ENCODE measurements around the gene NTNG2. TPM values are rescaled to one million over a fixed set of nuclear protein-coding genes. Genes with fewer than 3 reads are reported as not detected.
"Not testable (repeated sequence)": the region's sequence is repeated elsewhere in the genome, so short reads cannot be mapped to it uniquely, and the experiment has no call there.

Gene NTNG2
- total and polyA plus RNA-seq, 7 experiments from 2014 or later = 0.87 to 11.6 (median 3.7) TPM

DNA sequence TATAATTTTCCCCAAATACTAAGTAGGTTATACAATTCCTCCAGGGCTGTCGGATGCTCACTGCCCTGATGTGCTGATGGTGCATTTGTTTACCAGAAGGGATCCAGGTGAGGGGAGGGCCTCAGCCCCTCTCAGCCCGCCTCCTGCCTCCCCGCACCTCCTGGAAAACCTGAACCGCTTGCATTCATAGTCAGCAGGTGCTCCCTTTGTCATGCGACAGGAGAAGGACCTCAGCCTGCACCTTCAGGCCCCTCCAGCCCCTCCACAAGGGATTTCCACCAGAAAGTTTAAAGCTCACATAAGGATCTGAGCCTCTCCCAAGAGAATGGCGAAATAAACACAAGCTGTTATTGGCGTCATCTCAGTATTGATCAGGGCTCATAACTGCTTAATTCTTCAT lies 36.5 kb upstream of the NTNG2 start:
- CTCF ChIA-PET = no interaction called here
- no peak overlapping the region for H3K4me3 Mint-ChIP-seq

DNA sequence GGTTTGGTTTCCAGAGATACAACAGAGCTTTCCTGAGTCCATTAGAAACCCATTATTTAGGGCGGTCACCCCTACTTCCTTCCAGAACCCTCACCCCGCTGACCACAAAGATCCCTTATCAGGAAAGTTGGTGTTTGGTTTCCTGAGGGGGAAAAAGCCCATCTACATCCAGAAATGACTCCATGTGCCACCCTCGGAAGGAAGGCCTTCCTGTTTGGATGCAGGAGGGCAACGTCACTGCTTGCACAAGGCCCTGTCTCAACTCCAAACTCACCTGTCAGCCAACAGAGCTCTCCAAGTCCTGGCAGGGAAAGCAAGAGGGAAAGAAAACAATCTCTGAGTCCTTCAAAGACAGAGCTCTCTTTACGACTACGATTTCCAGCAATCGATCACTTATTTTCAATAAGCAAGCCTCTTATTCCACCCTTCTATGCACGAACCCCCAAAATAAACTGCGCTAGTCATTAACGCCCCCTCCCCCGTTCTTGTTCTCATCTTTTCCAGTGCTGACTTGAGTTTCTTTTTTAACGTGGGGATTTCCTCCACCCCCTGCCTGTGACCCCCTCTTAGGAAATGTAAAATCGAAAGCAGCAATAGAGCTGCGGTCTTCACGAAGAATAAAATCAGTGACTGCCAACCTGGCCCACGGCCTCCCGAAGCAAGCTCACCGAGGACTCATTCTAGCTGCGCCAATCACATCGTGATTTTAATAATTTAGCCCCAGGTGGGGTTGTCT lies 35.7 kb upstream of the NTNG2 start:
- H3K4me3 Mint-ChIP-seq = peak overlapping the region in 3 of 10 donors; percentile 16 to 31 (median 19)
- POLR2A ChIA-PET = no interaction called here
- DNase-seq = no peak

More for the DNA sequence above, 36.5 kb upstream of the NTNG2 start:
- no peaks in the 10 kb centered on the region for H3K9me3 ChIP-seq (ENCODE audit: control insufficient read depth in 2 of 3, low read length in 3 of 3)
- Mint-ChIP-seq H3K9me3 (peaks cover 0 to 4% (median 0%) of the 10 kb centered on the region in 11 donors), H3K36me3 (no peaks in the 10 kb centered on the region), H3K4me1 (peaks cover 0 to 10% (median 4%) of the 10 kb centered on the region in 7 donors), H3K27ac (no peak overlapping the region), H3K27me3 (peaks cover 66 to 85% (median 82%) of the 10 kb centered on the region in 5 donors)
- no peaks in the 10 kb centered on the region for H3K36me3 ChIP-seq (ENCODE audit: control insufficient read depth in 2 of 3, insufficient read depth in 3 of 3, low read length in 3 of 3)
- peaks cover 0 to 8% of the 10 kb centered on the region in 2 donors for H3K4me1 ChIP-seq (ENCODE audit: control insufficient read depth in 2 of 2, insufficient read depth in 2 of 2, low read length in 2 of 2)
- DNase-seq = no peak
- ATAC-seq = no peak
- intact Hi-C loops (cut with micrococcal nuclease) = no loop called here
- no peak overlapping the region for H3K4me3 ChIP-seq (ENCODE audit: low read length)
- POLR2A ChIA-PET = no interaction called here
- peaks cover 0 to 8% of the 10 kb centered on the region in 2 donors for H3K27me3 ChIP-seq (ENCODE audit: control insufficient read depth in 2 of 2, insufficient read depth in 2 of 2, low read length in 2 of 2)
- no peak overlapping the region for H3K27ac ChIP-seq (ENCODE audit: low read depth, low read length)

GRCh38 chr9:132126680-132127236 lies 35.1 kb upstream of the NTNG2 start:
- ATAC-seq (no peak), DNase-seq (no peak)
- Mint-ChIP-seq H3K4me1 (peaks cover 0 to 10% (median 4%) of the 10 kb centered on the region in 7 donors), H3K27me3 (peaks cover 61 to 86% (median 84%) of the 10 kb centered on the region in 5 donors), H3K36me3 (no peaks in the 10 kb centered on the region), H3K4me3 (peak overlapping the region in 2 of 10 donors; percentile 16 to 19), H3K9me3 (peaks cover 0 to 5% (median 0%) of the 10 kb centered on the region in 11 donors), H3K27ac (peak overlapping the region in 1 of 9 donors; percentile 7)
- peaks cover 0 to 8% of the 10 kb centered on the region in 2 donors for H3K4me1 ChIP-seq (ENCODE audit: control insufficient read depth in 2 of 2, insufficient read depth in 2 of 2, low read length in 2 of 2)
- CTCF ChIA-PET = no interaction called here
- no peak overlapping the region for H3K4me3 ChIP-seq (ENCODE audit: low read length)
- H3K36me3 ChIP-seq (ENCODE audit: control insufficient read depth in 2 of 3, insufficient read depth in 3 of 3, low read length in 3 of 3) = no peaks in the 10 kb centered on the region
- no peaks in the 10 kb centered on the region for H3K9me3 ChIP-seq (ENCODE audit: control insufficient read depth in 2 of 3, low read length in 3 of 3)
- H3K27ac ChIP-seq (ENCODE audit: low read depth, low read length) = no peak overlapping the region
- POLR2A ChIA-PET = no interaction called here
- H3K27me3 ChIP-seq (ENCODE audit: control insufficient read depth in 2 of 2, insufficient read depth in 2 of 2, low read length in 2 of 2) = peaks cover 0 to 8% of the 10 kb centered on the region in 2 donors
- intact Hi-C loops (cut with micrococcal nuclease) = no loop called here

More for the DNA sequence above, 35.7 kb upstream of the NTNG2 start:
- Mint-ChIP-seq H3K36me3 (no peaks in the 10 kb centered on the region), H3K27me3 (peaks cover 63 to 85% (median 82%) of the 10 kb centered on the region in 5 donors), H3K4me1 (peaks cover 0 to 10% (median 4%) of the 10 kb centered on the region in 7 donors), H3K27ac (peak overlapping the region in 1 of 9 donors; percentile 7), H3K9me3 (peaks cover 0 to 5% (median 0%) of the 10 kb centered on the region in 11 donors)
- H3K4me1 ChIP-seq (ENCODE audit: control insufficient read depth in 2 of 2, insufficient read depth in 2 of 2, low read length in 2 of 2) = peaks cover 0 to 8% of the 10 kb centered on the region in 2 donors
- H3K27me3 ChIP-seq (ENCODE audit: control insufficient read depth in 2 of 2, insufficient read depth in 2 of 2, low read length in 2 of 2) = peaks cover 0 to 8% of the 10 kb centered on the region in 2 donors
- no peak overlapping the region for H3K4me3 ChIP-seq (ENCODE audit: low read length)
- H3K36me3 ChIP-seq (ENCODE audit: control insufficient read depth in 2 of 3, insufficient read depth in 3 of 3, low read length in 3 of 3) = no peaks in the 10 kb centered on the region
- CTCF ChIA-PET = no interaction called here
- no peaks in the 10 kb centered on the region for H3K9me3 ChIP-seq (ENCODE audit: control insufficient read depth in 2 of 3, low read length in 3 of 3)
- no peak overlapping the region for H3K27ac ChIP-seq (ENCODE audit: low read depth, low read length)
- no peak for ATAC-seq
- intact Hi-C loops (cut with micrococcal nuclease) = no loop called here

DNA sequence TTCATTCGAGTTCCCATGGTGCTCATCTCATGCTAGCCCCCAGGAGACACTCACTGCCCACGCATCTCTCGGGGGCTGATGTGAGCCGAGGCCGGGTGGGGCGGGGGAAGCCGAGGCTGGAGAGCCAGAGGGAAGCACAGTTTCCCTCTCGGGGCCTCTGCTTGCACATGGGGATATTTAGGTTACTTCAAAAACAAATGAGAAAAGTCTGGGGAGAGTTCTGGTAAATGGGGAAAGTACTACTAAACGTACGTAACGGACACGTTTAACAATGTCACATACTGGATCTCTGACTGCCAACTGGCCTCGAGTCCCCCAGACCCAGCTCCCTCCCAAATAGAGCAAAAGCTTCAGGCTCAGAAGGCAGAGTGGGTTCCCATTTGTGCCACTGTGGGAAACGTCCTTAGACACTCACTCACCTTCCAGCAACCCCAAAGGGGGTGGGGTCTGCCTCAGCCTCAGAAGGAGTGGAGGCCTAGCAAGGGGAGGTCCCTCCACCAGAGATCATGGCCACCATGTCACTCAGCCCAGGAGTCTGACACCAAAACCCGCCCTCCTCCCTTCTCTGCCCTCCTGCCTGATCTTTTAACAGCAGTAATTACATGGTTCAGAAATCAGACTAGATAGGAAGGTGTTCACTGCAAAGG lies 33.8 kb upstream of the NTNG2 start:
- H3K27me3 ChIP-seq (ENCODE audit: control insufficient read depth in 2 of 2, insufficient read depth in 2 of 2, low read length in 2 of 2) = peaks cover 0 to 8% of the 10 kb centered on the region in 2 donors
- POLR2A ChIA-PET = no interaction called here
- H3K27ac Mint-ChIP-seq = no peak overlapping the region

DNA sequence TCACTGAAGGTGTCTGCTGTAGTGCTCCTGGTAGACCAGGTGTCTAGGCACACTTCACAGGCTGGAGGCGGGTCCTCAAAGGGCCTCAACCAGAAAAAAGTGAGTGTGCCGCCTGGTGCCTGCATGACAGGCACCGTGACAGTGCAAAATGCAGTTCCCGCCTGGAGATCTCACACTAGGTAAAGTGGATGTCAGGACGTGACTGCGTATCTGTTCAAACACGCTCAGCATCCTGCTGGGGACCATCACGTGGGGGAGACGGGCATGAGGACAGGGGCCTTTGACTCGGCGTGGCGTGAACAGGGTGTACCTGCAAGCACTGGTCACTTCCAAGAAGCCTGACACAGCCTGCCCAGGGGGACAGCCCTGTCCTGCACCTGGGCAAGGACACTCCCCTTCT lies 32.3 kb upstream of the NTNG2 start:
- H3K36me3 Mint-ChIP-seq = no peaks in the 10 kb centered on the region
- CTCF ChIA-PET = no interaction called here
- Histone ChIP-seq H3K27me3 (ENCODE audit: control insufficient read depth in 2 of 2, insufficient read depth in 2 of 2, low read length in 2 of 2) (peaks cover 0 to 11% of the 10 kb centered on the region in 2 donors), H3K36me3 (ENCODE audit: control insufficient read depth in 2 of 3, insufficient read depth in 3 of 3, low read length in 3 of 3) (no peaks in the 10 kb centered on the region), H3K4me1 (ENCODE audit: control insufficient read depth in 2 of 2, insufficient read depth in 2 of 2, low read length in 2 of 2) (peaks cover 0 to 8% of the 10 kb centered on the region in 2 donors), H3K4me3 (ENCODE audit: low read length) (no peak overlapping the region), H3K9me3 (ENCODE audit: control insufficient read depth in 2 of 3, low read length in 3 of 3) (no peaks in the 10 kb centered on the region), H3K27ac (ENCODE audit: low read depth, low read length) (no peak overlapping the region)
- no peak overlapping the region for H3K4me3 Mint-ChIP-seq
- H3K9me3 Mint-ChIP-seq = peaks cover 0 to 2% (median 0%) of the 10 kb centered on the region in 11 donors
- ATAC-seq (no peak), DNase-seq (no peak)
- H3K4me1 Mint-ChIP-seq = peaks cover 0 to 10% (median 4%) of the 10 kb centered on the region in 7 donors
- POLR2A ChIA-PET = no interaction called here
- no peak overlapping the region for H3K27ac Mint-ChIP-seq
- peaks cover 53 to 74% (median 67%) of the 10 kb centered on the region in 5 donors for H3K27me3 Mint-ChIP-seq
- intact Hi-C loops (cut with micrococcal nuclease) = no loop called here

More for the DNA sequence above, 33.8 kb upstream of the NTNG2 start:
- H3K4me3 ChIP-seq (ENCODE audit: low read length) = no peak overlapping the region
- ATAC-seq (no peak), DNase-seq (no peak)
- no peak overlapping the region for H3K4me3 Mint-ChIP-seq
- peaks cover 0 to 8% of the 10 kb centered on the region in 2 donors for H3K4me1 ChIP-seq (ENCODE audit: control insufficient read depth in 2 of 2, insufficient read depth in 2 of 2, low read length in 2 of 2)
- no peak overlapping the region for H3K27ac ChIP-seq (ENCODE audit: low read depth, low read length)
- no peaks in the 10 kb centered on the region for H3K36me3 Mint-ChIP-seq
- H3K4me1 Mint-ChIP-seq = peaks cover 0 to 10% (median 4%) of the 10 kb centered on the region in 7 donors
- no peaks in the 10 kb centered on the region for H3K36me3 ChIP-seq (ENCODE audit: control insufficient read depth in 2 of 3, insufficient read depth in 3 of 3, low read length in 3 of 3)
- peaks cover 0 to 5% (median 0%) of the 10 kb centered on the region in 11 donors for H3K9me3 Mint-ChIP-seq
- CTCF ChIA-PET = no interaction called here
- peaks cover 57 to 87% (median 78%) of the 10 kb centered on the region in 5 donors for H3K27me3 Mint-ChIP-seq
- intact Hi-C loops (cut with micrococcal nuclease) = no loop called here
- H3K9me3 ChIP-seq (ENCODE audit: control insufficient read depth in 2 of 3, low read length in 3 of 3) = no peaks in the 10 kb centered on the region

DNA sequence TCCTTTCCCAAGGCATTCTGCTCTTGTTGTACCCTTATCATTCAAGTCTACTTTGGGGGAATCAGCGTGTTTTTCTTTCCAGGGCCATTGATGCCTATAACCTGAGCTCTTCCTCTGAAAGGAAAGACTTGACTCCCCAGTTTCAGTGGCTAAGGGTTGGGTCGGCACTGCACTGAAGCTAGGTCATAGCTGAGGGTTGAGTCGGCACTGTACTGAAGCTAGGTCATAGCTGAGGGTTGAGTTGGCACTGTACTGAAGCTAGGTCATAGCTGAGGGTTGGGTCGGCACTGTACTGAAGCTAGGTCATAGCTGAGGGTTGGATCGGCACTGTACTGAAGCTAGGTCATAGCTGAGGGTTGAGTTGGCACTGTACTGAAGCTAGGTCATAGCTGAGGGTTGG lies 27.8 kb upstream of the NTNG2 start:
- H3K4me3 ChIP-seq (ENCODE audit: low read length); CTCF ChIA-PET; H3K36me3 ChIP-seq (ENCODE audit: control insufficient read depth in 2 of 3, insufficient read depth in 3 of 3, low read length in 3 of 3); H3K4me1 ChIP-seq (ENCODE audit: control insufficient read depth in 2 of 2, insufficient read depth in 2 of 2, low read length in 2 of 2); H3K4me1 Mint-ChIP-seq; DNase-seq; H3K27me3 ChIP-seq (ENCODE audit: control insufficient read depth in 2 of 2, insufficient read depth in 2 of 2, low read length in 2 of 2); intact Hi-C loops (cut with micrococcal nuclease); H3K36me3 Mint-ChIP-seq; ATAC-seq; POLR2A ChIA-PET; H3K4me3 Mint-ChIP-seq; H3K27ac Mint-ChIP-seq; H3K9me3 ChIP-seq (ENCODE audit: control insufficient read depth in 2 of 3, low read length in 3 of 3); H3K27ac ChIP-seq (ENCODE audit: low read depth, low read length); H3K9me3 Mint-ChIP-seq: not testable (repeated sequence)
- H3K27me3 Mint-ChIP-seq = peaks cover 31 to 52% (median 45%) of the 10 kb centered on the region in 5 donors

All from naive thymus-derived CD4-positive, alpha-beta T cell (primary cell).